GM13976 (cell line): ENCODE results near the gene CUL3.

Source experiments
- DNase-seq: peaks from one replicate; pipeline ENCODE4 v3.0.0; 2012; ENCODE audit warnings: low spot score
- in situ Hi-C: fragments of 300-500 bp; cut with MboI; formaldehyde crosslinking; loops from one replicate; pipeline ENCODE4 v1.12.0; 2022; ENCODE audit warnings: low sequenced_read_pairs, mixed read lengths, inconsistent platforms; ENCODE audit not compliant: unreplicated experiment
- TF ChIP-seq, protein P1 (sequence below): IDR thresholded peaks from 2 replicates; pipeline ENCODE4 v1.5.1; 2012; ENCODE audit warnings: borderline replicate concordance, mild to moderate bottlenecking; ENCODE audit not compliant: insufficient read depth; ENCODE audit errors: extremely low read depth, missing control alignments, control extremely low read depth

Gene CUL3

DNA sequence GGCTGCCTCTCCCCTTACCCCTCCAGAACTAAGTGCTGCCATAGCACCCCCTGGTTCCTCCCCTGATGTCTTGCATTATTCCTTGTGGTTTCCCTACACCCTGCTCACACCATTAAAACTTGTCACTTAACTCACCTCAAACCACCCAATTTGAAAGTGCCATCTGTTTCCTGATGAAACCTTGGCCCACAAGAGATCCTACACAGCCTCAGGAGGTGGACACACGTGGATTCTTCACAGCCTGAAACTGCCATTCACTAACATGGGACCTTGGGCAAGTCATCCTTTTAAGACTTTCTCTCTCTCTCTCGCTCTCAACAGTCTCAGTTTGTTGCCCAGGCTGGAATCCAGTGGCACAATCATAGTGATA, 155.7 kb downstream of the CUL3 start:
- no peak for DNase-seq
- in situ Hi-C loops: no loop called here
- TF ChIP-seq, protein P1, sequence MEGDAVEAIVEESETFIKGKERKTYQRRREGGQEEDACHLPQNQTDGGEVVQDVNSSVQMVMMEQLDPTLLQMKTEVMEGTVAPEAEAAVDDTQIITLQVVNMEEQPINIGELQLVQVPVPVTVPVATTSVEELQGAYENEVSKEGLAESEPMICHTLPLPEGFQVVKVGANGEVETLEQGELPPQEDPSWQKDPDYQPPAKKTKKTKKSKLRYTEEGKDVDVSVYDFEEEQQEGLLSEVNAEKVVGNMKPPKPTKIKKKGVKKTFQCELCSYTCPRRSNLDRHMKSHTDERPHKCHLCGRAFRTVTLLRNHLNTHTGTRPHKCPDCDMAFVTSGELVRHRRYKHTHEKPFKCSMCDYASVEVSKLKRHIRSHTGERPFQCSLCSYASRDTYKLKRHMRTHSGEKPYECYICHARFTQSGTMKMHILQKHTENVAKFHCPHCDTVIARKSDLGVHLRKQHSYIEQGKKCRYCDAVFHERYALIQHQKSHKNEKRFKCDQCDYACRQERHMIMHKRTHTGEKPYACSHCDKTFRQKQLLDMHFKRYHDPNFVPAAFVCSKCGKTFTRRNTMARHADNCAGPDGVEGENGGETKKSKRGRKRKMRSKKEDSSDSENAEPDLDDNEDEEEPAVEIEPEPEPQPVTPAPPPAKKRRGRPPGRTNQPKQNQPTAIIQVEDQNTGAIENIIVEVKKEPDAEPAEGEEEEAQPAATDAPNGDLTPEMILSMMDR: no peak

DNA sequence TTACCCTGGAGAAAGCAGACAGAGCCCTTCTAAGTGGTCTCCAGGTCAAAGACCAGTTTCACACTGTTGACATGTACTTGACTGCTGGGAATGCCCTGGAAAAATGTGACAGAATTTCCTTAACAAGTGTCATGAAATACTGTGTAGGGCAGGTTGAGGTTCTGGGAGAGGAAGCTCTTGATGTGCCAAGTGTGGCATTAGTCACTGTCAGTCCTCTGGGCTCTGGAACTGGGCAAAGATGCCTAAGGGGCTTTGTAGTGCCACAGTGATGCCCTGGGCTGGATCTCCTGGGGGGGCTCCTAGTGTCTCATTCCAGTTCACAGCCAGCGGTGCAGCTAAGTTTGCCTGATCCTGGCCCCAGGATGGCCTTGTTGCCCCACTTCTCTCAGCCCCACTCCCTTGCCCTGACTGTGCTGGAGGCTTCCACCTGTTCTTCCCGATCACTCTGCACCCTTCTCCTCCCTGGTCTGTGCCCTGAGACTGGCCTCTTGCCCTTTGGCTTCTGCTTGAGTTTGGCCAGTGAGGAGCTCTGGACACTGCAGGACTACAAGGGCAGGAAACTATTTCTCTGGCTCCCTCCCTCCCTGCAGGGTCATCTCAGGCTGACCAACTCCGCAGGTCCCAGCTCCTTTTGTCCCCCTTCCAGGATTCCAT, 156.2 kb downstream of the CUL3 start:
- DNase-seq: no peak
- TF ChIP-seq, protein P1: no peak
- in situ Hi-C loops: no loop called here

DNA sequence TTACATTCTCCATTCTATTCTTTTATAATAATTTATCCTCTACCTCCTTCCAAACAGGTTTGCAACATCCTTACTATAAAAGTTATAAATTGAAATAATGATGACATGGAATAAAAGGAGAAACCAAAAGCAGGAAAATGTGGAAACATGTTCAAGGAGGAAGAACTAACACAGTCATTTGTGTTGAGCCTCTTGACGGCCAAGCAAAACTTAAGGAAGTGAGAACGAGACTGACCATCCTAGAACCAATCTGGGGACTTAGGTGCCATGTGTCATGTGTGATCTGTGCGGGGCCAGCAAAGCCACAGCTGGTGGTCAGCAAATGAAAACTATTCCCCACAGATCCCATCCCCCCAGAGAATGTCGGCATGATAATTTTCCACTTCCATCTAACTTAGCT, 157.7 kb downstream of the CUL3 start:
- no peak for DNase-seq
- TF ChIP-seq, protein P1: no peak
- in situ Hi-C loops: no loop called here

DNA sequence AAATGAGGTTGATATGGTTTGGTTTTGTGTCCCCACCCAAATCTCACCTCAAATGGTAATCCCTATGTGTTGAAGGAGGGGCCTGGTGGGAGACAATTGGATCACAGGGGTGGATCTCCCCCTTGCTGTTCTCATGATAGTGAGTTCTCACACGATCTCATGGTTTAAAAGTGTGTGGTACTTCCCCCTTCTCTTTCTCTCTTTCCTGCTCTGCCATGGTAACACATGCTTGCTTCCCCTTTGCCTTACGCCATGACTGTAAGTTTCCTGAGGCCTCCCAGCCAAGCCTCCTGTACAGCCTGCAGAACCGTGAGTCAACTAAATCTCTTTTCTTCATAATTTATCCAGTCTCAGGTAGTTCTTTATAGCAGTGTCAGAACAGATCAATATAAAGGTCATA, 158.5 kb downstream of the CUL3 start:
- TF ChIP-seq, protein P1: no peak
- no peak for DNase-seq
- in situ Hi-C loops: no loop called here

DNA sequence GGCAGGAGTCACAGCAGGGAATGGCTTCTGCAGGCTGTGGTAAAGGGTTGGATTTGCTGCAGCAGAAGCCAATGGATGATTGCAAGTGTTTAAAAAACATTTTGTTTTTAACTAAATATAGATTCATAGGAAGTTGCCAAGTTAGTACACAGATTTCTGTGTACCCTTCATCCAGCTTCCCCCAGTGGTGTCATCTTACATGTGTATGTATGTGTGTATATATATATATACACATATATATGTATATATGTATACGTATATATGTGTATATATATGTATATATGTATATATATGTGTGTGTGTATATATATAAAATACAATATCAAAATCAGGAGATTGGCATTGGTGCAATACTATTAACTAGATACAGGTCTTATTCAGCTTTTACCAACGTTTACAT, 164.1 kb downstream of the CUL3 start:
- TF ChIP-seq, protein P1: no peak
- no peak for DNase-seq
- in situ Hi-C loops: no loop called here
